Central memory CD4-positive, alpha-beta T cell (primary cell): ENCODE measurements around the gene ECPAS.
"Not testable (repeated sequence)": the region's sequence is repeated elsewhere in the genome, so short reads cannot be mapped to it uniquely, and the experiment has no call there.

Experiments used
- DNase-seq: peaks from one replicate; pipeline ENCODE4 v3.0.0; 2022

Gene ECPAS

DNA sequence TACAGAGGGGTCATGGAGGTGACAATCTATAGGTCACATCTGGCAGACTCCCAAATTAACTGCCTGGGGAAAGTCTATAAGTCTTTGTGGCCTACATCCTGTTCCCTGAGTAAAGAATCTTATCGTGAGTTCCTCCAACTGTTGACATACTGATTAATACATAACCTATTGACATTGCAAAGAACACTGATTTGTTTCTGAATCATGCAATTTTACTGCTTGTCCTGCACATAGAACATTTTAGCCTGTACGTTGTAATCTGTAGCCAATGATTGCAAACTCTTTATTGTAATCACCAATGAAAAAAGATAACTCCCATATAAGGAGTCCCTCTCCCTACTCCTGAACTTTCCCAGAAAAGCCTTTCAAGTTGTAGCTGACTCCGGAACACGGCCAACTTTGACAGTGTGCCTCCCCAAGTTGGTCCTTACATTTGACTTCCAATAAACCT, 135.3 kb downstream of the ECPAS start:
- DNase-seq = no peak

GRCh38 chr9:111334318-111334863, 149.8 kb downstream of the ECPAS start:
- DNase-seq = not testable (repeated sequence)

DNA sequence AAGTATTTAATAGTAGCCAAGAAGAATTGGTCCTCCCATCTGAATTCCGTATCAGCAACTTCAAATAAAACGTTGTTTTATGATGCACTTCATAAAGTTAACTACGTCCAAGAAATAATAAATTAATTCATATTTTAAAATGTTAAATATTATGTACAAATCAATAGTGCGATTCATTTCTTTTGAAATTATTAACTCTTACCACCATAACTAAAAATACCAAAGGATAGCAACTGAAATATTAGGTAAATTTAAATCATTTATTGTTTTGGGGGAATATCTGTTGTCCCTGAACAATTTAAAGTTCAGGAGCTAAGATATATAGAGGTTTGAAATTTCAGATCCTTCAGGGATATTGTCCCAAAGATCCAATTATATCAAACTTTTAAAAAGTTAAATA, 154.1 kb downstream of the ECPAS start, which contains the start of gene OR2K2:
TSS of gene OR2K2 (minus strand) at position 101 of the 400 bp plus-strand sequence. CDS start 1,791 bp downstream, outside the sequence.
- DNase-seq = no peak

- no peak for DNase-seq
Measured at GRCh38 chr9:111320631-111321030, 163.6 kb downstream of the ECPAS start.

- DNase-seq = no peak
Measured at GRCh38 chr9:111316796-111317195, 167.4 kb downstream of the ECPAS start.
